Forelimb muscle (tissue), 1 donor: ENCODE data around the gene VPS51. TPM values are rescaled to one million over a fixed set of nuclear protein-coding genes. Genes with fewer than 3 reads are reported as not detected.
"Not testable (repeated sequence)": the region's sequence is repeated elsewhere in the genome, so short reads cannot be mapped to it uniquely, and the experiment has no call there.

Experiments used
- DNase-seq: peaks from one replicate; pipeline ENCODE4 v3.0.0-alpha.2; 2013; ENCODE audit warnings: low read depth
- polyA plus RNA-seq: library from polyadenylated mRNA; unstranded; fragments of 120-200 nt; gene quantifications from one replicate; pipeline ENCODE4 v1.2.1, GENCODE V29; 2013; ENCODE audit not compliant: insufficient read length

VPS51 gene
- polyA plus RNA-seq, 1 donor, result 123 TPM

DNA sequence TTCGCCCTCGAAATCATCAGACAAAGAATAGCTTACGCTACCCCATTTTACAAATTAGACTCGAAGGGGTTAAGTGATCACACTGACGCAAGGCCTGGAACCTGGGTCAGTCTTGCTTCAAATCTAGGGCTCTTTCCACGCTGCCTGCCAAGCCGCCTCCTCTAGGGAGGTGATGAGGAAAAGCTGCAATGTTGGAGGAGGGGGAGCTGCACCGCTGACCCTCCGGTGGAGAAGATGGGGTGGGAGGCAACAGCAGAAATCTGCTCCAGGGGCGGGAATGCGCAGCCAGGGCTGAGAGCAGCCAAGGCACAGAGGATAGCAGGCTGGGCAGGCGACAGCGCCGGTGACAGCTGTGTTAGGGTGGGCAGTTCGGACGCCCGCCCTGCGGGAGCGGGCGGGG lies 37.7 kb downstream of the VPS51 start:
- DNase-seq, result peak; percentile 74

DNA sequence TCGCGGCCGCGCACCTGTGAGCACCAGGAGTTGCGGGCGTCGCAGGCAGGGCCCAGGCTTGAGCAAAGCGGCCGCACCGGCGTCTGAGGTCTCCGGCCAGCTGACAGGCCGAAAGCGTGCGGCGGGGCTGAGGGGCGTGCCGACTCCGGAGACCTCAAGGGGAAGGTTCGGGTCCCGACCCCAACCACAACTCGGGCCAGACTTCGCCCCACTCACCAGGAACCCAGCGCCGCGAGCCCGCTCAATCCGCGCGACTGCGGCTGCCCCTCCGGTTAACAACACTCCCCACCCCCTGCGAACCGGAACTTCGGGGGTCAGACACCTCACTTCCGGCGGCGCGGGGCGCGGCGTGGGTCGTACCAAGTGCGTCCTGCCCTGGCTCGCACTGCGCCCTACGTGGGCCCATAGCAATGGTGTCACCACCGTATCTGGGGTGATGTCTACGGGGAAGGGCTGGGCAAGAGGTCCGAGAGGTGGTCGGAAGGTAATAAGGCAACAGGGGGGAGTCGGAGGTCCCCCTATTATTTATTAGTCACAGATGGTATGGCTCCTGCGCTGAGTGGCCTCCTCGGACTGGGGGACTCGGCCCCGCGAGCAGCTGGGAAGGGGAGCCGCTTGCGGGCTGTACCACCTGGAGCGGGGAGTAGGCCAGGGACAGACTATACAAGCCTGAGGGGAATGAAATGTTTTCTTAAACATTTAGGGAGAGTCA lies 38.4 kb downstream of the VPS51 start, which contains the start of gene SYVN1:
Gene SYVN1, minus strand, starts transcription at position 280 of the 712 bp plus-strand sequence. CDS start 918 bp downstream, outside the sequence.
- peak; percentile 73 for DNase-seq

DNA sequence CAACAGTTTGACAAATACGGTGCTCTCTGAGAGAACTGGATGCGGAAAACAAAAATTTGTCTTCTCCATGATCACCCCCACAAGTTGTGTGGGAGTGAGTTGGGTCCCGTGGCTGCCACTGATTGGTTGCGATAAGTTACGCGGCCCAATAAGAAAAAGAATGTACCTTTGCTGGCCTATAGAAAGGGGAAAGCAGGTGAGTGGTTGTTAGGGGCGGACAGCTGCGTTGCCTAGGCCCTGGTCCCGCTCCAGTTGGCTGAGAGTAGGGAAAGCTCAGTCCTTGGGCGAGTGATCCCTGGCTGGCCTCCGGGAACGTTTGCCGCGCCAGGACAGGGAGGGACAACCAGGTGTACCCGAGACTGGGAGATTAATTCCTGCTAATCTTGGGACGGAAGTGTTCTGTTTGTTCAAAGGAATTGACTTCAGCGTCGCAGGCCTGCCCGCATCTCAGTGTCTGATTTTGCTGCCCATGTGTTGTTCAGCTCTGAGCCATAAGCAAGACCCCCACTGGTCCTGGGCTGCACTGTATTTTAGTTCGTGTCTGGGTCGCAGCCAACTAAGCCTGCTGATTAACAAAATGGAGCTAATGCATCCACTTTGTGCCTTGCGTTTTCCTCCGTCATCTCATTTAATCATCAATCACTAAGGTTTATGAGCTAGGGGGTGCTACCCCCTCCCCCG lies 39.1 kb downstream of the VPS51 start:
- peak; percentile 86 for DNase-seq

DNA sequence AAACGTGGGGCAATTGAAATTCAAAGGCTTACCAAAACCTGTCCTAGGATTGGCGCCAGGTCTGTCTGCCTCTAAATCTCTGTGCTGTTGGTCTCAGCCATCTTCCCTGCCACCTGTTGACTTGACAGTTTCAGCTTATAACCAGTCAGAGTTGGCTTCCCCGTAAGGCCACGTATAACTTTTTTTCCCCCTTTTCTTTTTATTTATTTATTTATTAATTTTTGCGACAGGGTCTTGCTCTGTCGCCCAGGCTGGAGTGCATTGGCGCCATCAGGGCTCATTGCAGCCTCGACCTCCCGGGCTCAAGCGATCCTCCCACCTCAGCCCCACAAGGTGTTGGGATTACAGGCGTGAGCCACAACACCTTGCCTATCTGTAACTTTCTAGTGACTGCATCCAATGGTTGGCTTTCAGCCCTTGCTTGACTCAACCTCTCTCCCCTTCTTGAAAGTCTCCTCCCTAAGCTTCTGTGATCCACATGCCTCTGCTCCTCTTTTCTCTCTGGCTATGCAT lies 39.7 kb downstream of the VPS51 start:
- no peak for DNase-seq

DNA sequence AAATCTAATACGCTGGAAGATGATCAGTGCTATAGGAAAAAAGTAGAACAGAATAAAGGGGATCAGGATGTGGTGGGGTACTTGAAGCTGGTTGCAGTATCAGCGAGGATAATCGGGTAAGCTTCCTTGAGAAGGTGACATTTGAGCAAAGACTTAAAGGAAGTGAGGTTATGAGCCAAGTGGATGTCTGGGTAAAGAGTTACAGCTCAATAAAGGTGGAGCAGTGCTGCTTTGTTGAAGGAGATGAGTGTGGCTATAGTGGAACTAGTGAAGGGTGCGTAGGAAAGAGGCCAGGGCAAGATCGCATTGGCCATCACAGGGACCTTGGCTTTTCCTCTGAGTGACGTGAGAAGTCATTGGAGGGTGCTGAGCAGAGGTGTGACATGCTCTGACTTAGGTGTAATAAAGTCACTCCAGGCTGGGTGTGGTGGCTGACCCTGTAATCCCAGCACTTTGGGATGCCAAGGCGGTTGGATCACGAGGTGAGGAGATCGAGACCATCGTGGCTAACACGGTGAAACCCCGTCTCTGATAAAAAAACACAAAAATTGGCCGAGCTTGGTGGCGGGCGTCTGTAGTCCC lies 40.6 kb downstream of the VPS51 start:
- DNase-seq, result no peak

DNA sequence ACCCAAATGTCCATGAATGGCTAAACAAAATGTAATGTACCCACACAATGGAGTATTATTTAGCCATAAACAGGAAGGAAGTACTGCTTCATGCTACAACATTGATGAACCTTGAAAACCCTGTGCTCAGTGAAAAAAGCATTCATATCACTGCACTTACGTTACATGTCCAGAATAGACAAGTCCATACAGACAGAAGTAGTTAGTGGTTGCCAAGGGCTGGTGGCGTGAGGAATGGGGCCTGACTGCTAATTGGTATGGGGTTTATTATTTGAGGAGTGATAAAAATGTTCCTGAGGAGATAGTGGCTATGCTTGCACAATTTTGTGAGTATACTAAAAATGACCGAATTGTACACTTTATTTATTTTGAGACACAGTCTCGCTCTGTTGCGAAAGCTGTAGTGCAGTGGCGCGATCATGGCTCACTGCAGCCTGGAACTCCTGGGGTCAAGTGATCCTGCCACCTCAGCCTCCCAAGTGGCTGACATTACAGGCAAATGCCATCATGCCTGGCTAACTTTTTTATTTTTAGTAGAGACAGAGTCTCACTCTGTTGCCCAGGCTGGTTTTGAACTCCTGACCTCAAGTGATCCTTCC lies 46.0 kb downstream of the VPS51 start:
- no peak for DNase-seq

DNA sequence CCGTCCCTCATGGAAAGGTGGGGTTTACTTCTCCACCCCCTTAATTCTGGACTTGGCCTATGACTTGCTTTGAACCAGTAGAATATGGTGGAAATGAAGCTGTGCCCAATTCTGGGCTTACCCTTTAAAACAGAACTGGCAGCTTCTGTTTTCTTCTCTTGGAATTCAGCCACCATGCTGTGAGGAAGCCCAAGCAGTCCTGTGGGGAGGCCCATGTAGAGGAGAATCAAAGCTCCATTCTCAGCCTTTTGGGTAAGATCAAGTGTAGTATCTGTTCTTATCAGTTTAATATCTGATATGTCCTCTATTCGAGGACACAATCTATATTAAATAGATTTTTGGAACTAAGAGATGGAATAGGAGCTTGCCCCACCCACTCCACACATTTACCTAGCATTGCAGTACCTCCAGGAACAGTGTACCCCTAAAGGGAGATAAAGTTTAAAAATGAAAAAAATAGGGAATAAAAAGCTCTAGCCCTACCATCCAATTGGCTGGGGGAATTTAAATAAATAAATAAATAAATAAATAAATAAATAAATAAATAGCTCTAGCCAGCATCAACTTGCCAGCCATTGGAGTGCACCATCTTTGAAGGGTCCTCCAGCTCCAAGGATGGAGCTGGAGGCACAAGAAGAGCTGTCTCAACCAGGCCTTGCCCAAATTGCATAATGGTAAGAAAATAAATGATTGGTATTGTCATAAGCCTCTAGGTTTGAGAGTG lies 51.5 kb downstream of the VPS51 start:
- DNase-seq, result no peak

DNA sequence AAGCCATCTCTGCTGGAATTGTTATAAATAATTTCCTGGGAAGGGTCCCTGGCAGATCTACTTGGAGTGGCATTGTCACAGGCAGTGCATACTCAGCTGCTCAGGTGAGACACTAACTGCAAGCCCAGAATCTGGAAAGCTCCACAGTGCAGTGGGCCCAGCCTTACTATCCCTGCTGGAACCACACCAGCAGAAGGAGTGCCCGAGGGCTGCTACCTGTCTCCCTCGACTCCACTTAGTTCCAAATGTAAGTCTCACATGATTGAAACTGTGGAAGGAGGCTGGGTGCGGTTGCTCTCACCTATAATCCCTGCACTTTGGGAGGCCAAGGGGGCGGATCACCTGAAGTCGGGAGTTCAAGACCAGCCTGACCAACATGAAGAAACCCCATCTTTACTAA lies 52.6 kb downstream of the VPS51 start:
- no peak for DNase-seq

DNA sequence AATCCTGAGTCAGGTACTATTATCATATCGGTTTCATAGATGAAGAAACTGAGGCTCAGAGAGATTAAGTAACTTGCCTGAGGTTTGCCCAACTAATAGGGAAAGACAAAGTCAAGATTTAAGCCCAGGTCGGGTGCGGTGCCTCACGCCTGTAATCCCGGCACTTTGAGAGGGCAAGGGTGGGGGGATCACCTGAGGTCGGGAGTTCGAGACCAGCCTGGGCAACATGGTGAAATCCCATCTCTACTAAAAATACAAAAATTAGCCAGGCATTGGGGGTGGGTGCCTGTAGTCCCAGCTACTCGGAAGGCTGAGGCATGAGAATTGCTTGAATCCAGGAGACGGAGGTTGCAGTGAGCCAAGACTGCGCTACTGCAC lies 54.1 kb downstream of the VPS51 start:
- not testable (repeated sequence) for DNase-seq

DNA sequence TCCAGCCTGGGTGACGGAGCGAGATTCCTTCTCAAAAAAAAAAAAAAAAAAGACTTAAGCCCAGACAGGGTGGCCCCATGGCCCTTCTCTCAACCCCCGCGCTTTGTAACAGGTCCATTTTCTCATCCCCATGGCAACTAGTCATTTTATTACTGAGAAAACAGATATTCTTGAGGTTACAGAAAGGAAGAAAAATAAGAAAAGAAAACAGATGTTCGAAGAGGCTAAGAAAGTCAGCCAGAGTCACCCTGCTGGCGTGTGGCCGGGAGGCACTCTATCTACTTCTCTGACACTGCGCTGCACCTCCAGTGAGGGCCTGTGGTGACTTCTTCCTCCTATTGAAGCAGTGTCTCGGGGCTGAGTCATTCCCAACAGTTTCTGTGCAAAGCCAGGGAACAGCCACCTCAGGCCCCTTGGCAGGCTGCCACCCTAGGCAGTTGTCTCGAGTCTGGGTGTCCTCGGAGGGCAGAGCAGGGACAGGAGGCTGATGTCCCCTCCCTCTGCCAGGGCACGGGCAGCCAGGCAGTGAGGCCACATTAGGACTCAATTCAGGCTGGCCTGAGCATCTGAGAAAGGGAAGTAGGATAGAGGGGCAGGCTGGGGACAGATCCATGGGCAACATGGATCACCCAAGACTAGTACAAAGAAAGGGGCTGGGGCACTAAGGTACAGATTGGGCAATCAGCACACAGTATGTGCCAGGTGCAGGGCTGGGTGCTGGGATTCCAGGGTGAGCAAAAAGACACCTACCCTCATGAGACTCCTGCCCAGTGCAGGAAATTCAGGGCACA lies 54.7 kb downstream of the VPS51 start:
- no peak for DNase-seq

DNA sequence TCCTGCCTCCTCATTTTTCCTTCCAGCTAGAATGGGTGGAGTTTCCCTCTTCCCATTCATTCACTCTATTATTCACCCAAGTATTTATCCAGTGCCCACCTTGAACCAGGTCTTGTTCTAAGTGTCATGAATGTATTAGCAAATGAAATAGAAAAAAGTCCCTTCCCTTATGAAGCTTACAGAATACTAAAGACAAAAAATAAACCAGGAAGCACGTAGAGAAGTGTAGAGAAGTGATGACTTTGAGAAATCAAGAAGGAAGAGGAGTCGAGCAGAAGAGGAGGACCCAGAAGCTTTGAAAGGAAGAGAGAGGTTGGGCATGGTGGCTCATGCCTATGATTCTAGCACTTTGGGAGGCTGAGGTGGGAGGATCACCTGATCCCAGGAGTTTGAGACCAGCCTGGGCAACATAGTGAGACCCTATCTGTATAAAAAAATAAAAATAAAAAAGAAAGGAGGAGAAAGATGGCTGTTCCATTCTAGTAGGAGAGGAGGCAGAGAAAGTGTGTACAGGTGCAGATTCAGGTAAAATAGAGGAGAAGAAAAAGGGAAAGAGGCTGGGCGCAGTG lies 55.4 kb downstream of the VPS51 start:
- DNase-seq, result no peak

DNA sequence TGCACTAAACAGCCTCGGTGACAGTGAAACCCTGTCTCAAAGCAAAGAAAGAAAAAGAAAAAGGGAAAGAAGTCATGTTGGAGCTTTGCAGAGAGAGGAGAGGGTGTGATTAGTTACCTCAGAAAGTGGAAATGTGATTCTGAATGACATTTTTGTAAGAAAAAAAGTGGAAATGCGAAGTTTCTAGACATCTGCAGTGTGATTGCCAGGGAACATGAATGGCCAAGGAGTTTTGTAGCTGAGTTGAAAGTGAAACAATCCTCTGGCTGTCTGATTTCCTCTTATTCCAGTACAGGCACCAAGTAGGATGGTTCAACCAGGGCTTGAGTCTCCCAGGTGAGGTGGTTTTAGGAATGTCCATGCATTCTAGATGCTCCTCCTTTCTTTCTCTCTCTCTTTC lies 56.1 kb downstream of the VPS51 start:
- no peak for DNase-seq

DNA sequence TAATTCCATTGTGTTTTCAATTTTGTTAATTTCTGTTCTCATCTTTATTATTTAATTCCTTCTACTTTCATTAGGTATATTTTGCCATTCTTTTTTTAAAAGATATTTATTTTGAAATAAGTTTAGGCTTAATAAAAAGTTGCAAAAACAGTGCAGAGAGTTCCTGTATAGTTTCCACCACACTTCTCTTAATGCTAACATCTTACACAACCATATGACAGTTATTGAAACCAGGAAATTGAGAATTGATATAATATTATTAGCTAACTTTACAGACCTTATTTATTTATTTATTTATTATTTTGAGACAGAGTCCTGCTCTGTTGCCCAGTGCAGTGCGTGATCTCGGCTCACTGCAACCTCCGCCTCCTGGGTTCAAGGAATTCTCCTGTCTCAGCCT lies 60.2 kb downstream of the VPS51 start:
- no peak for DNase-seq

DNA sequence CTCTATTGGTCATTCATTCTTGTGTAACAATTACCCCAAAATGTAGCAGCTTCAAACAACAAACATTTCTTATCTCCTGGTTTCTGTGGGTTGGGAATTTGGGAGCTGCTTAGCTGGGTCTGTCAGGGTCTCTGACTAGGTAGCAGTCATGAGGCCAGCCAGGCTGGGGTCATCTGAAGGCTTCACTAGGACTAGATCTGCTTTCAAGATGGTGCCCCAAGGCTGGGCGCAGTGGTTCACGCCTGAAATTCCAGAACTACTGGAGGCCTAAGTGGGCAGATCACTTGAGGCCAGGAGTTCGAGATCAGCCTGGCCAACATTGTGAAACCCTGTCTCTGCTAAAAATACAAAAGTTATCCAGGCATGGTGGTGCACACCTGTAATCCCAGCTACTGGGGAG lies 60.9 kb downstream of the VPS51 start:
- DNase-seq, result no peak

DNA sequence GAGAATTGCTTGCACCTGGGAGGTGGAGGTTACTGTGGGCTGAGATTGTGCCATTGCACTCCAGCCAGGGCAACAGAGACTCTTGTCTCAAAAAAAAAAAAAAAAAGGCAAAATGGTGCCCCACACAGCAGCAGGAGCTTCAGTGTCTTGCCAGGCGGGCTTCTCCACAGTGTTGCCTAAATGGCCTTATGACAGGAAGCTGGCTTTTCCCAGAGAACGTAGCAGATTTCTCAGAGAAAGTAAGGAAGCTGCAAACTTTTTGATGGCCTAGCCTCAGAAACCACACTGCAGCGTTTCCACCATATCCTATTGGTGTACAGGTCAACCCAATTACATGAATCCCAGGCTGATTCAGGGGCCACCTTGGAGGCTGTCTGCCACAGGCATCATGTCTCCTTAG lies 61.3 kb downstream of the VPS51 start:
- DNase-seq, result no peak

DNA sequence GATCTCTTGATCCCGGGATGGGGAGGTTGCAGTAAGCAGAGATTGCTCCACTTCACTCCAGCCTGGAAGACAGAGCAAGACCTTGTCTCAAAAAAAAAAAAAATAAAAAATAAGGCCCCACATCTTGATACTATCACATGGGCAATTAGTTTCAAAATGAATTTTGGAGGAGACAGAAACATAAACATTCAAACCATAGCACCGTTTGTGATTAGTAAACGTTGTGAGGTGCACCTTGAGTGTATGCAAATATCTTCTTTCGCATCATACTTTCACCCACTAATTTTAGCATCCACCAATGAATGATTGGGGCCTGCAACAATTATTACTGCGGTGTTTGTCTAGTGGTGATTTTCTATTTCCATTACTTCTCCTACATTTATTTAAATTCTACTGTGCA lies 63.0 kb downstream of the VPS51 start:
- no peak for DNase-seq

DNA sequence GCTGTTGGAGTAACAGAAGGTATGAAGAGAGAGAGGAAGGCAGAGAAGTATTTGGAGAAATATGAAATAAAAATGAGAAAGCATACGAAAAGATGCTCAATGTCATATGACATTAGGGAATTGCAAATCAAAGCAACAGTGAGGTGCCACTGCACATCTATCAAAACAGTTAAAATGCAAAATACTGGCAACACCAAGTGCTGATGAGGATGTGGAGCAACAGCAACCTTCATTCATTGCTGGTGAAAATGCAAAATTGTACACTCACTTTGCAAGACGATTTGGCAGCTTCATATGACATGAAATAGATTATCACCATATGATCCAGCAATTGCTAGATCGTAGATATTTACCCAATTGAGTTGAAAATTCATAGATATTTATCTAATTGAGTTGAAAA lies 64.6 kb downstream of the VPS51 start:
- no peak for DNase-seq
